ENCODE results near the gene CDPF1.

The CDPF1 gene

DNA sequence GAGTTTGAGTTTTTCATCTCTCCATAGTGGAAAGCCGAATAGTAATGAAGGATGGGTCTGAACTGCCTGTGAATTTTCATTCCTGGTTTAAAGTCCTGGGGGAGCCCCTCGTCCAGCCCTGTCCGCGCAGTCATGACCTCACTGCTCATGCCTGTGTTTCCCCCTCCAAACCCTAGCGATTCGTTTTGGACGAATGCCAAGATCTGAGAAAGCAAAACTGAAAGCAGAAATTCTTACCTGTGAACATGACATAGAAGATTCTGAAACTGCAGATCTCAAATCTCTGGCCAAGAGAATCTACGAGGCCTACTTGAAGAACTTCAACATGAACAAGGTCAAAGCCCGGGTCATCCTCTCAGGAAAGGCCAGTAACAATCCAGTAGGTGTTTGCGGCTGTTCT is 30.5 kb downstream of the CDPF1 start:
- DNase-seq (ENCODE audit: low read depth), result no peak
- no peak for TF ChIP-seq CTCF (conservative IDR thresholded peaks at IDR 0.05; ENCODE audit: low read depth, low read length)
- no peak overlapping the region for H3K4me3 ChIP-seq (ENCODE audit: low read length)

- H3K4me3 ChIP-seq (ENCODE audit: low read length), result no peak overlapping the region
These were observed 35.5 kb downstream of the CDPF1 start for GRCh38 chr22:46214616-46215015.

GRCh38 chr22:46214149-46214548 is 35.9 kb downstream of the CDPF1 start:
- H3K4me3 ChIP-seq (ENCODE audit: low read length), result no peak overlapping the region
- DNase-seq (ENCODE audit: low read depth), result no peak
- TF ChIP-seq CTCF (conservative IDR thresholded peaks at IDR 0.05; ENCODE audit: low read depth, low read length), result no peak

More at GRCh38 chr22:46214616-46215015, 35.5 kb downstream of the CDPF1 start:
- no peak for TF ChIP-seq CTCF (conservative IDR thresholded peaks at IDR 0.05; ENCODE audit: low read depth, low read length)
- no peak for DNase-seq (ENCODE audit: low read depth)

- no peak overlapping the region for H3K4me3 ChIP-seq (ENCODE audit: low read length)
- DNase-seq (ENCODE audit: low read depth), result no peak
- no peak for TF ChIP-seq CTCF (conservative IDR thresholded peaks at IDR 0.05; ENCODE audit: low read depth, low read length)
These were observed 37.0 kb downstream of the CDPF1 start for GRCh38 chr22:46213052-46213451.

GRCh38 chr22:46212195-46212594 is 37.9 kb downstream of the CDPF1 start:
- no peak for DNase-seq (ENCODE audit: low read depth)
- no peak overlapping the region for H3K4me3 ChIP-seq (ENCODE audit: low read length)
- no peak for TF ChIP-seq CTCF (conservative IDR thresholded peaks at IDR 0.05; ENCODE audit: low read depth, low read length)

- DNase-seq (ENCODE audit: low read depth), result no peak
- H3K4me3 ChIP-seq (ENCODE audit: low read length), result no peak overlapping the region
- TF ChIP-seq CTCF (conservative IDR thresholded peaks at IDR 0.05; ENCODE audit: low read depth, low read length), result no peak
These were observed 40.8 kb downstream of the CDPF1 start for GRCh38 chr22:46209262-46209661.

GRCh38 chr22:46203601-46203980 is 46.5 kb downstream of the CDPF1 start:
- DNase-seq (ENCODE audit: low read depth), result no peak
- H3K4me3 ChIP-seq (ENCODE audit: low read length), result no peak overlapping the region
- TF ChIP-seq CTCF (conservative IDR thresholded peaks at IDR 0.05; ENCODE audit: low read depth, low read length), result no peak

Data from retinal pigment epithelial cell (primary cell).